Spleen (tissue), 7 donors: ENCODE measurements around the gene SLC6A20.

Experiments used
- POLR2A ChIP-seq, 3 donors: fragments of 450-650 bp; IDR thresholded peaks; one replicate each; pipeline ENCODE4 v1.5.1; 2017; ENCODE audit warnings: antibody characterized with exemption in 3 of 3, mild to moderate bottlenecking in 1 of 3
- POLR2AphosphoS5 ChIP-seq, 3 donors: sonication (generic); formaldehyde crosslinking; IDR thresholded peaks; one replicate each; pipeline ENCODE4 v1.5.1; 2017; ENCODE audit warnings: antibody characterized with exemption in 3 of 3
- TF ChIP-seq, protein P1 (sequence below), 11 experiments: fragments of 200-600 bp in 7 of 11; fragments of 450-650 bp in 4 of 11; sonication (generic) in 4 of 11; IDR thresholded peaks in 8 of 11; conservative IDR thresholded peaks in 3 of 11; 1 replicate in 7 of 11; 2 replicates in 4 of 11; pipeline versions ENCODE4 v1.4.0 to v1.8.0; 2016 to 2021; ENCODE audit warnings: antibody characterized with exemption in 11 of 11, inconsistent platforms in 4 of 11, mild to moderate bottlenecking in 1 of 11
- donor health status: DM: no; HTN: no; CAD: no; lungs with moderate emphysema.
- donor health status: DM: no; HTN: no; CAD: no.
- donor health status: DM: no; HTN: no; CAD: no.

DNA sequence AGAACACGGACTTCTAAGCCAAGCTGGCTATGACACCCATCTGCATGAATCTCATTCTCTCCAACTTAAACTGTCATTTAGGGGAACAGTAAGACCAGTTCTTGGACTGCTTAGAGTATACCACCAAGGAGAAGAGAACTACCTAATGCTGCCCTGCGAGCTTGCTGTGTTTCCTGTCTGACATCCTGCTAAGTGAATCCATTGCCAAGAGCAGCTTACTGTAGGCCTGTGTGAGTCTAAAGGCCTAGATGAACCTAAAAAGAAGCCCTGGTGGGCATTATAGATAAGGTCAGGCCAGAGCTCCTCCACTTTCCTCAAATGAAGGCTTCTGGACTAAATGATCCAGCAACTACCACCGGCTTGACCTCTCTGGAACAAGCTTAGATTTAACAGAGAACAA lies 30.6 kb upstream of the SLC6A20 start:
- TF ChIP-seq, protein P1, sequence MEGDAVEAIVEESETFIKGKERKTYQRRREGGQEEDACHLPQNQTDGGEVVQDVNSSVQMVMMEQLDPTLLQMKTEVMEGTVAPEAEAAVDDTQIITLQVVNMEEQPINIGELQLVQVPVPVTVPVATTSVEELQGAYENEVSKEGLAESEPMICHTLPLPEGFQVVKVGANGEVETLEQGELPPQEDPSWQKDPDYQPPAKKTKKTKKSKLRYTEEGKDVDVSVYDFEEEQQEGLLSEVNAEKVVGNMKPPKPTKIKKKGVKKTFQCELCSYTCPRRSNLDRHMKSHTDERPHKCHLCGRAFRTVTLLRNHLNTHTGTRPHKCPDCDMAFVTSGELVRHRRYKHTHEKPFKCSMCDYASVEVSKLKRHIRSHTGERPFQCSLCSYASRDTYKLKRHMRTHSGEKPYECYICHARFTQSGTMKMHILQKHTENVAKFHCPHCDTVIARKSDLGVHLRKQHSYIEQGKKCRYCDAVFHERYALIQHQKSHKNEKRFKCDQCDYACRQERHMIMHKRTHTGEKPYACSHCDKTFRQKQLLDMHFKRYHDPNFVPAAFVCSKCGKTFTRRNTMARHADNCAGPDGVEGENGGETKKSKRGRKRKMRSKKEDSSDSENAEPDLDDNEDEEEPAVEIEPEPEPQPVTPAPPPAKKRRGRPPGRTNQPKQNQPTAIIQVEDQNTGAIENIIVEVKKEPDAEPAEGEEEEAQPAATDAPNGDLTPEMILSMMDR (IDR thresholded peaks at IDR 0.05 in 8 of 11, conservative IDR thresholded peaks at IDR 0.05 in 3 of 11) = no peak
- TF ChIP-seq POLR2AphosphoS5 (IDR thresholded peaks at IDR 0.05) (no peak), POLR2A (IDR thresholded peaks at IDR 0.05) (no peak)
